Left ventricle myocardium superior (tissue), 1 donor: Measurements from ENCODE around the gene APOBEC3B. TPM values are rescaled to one million over a fixed set of nuclear protein-coding genes. Genes with fewer than 3 reads are reported as not detected.
"Not testable (repeated sequence)": the region's sequence is repeated elsewhere in the genome, so short reads cannot be mapped to it uniquely, and the experiment has no call there.

Experiments used
- ATAC-seq: fragments of 200-7000 bp; cut with Tn5 transposase; one replicate; pipeline ENCODE4 v1.9.1; 2020; ENCODE audit warnings: mild to moderate bottlenecking, moderate library complexity
- DNase-seq: peaks from one replicate; pipeline ENCODE4 v3.0.0-alpha.2; 2020
- intact Hi-C: fragments of 100-400 bp; cut with micrococcal nuclease; formaldehyde crosslinking; loops from one replicate; pipeline ENCODE4 v1.11.0; 2022
- total RNA-seq: library from RNA; stranded (reverse); fragmentation: NEBNext Ultra II Directional; extraction: Animal tissue kit (Norgen Biotek cat#: 25700); gene quantifications from one replicate; pipeline ENCODE4 v1.2.1, GENCODE V29; 2021
- donor health status: DM: no; HTN: yes; CAD: no; lungs with severe emphysema.

Gene APOBEC3B
- total RNA-seq, 1 donor from 2014 or later = 0.55 TPM

GRCh38 chr22:38949889-38950405, 32.2 kb upstream of the APOBEC3B start:
- intact Hi-C loops = no loop called here
- no peak for DNase-seq
- no peak for ATAC-seq

GRCh38 chr22:38950527-38951295, 31.4 kb upstream of the APOBEC3B start:
- intact Hi-C loops = no loop called here
- ATAC-seq = no peak
- no peak for DNase-seq

DNA sequence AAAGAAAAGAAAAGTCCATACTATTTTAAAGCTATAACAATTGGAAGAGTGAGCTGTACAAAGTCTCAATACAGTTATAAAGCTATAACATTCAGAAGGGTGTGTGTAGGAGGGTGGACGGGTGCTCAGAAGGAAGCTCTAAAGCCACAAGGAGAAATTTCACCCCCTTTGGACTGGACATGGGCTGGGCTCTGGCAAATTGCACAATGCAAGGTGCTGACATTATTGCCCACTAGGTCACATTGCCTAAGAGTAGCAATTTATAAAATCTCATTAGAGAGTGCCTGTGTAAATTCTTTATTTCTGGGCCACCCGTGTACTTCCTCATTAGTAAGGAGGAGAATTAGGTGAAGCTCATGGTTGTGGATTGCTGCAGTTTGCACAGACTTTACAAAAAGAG, 30.4 kb upstream of the APOBEC3B start:
- ATAC-seq (no peak), DNase-seq (no peak)
- intact Hi-C loops = no loop called here

DNA sequence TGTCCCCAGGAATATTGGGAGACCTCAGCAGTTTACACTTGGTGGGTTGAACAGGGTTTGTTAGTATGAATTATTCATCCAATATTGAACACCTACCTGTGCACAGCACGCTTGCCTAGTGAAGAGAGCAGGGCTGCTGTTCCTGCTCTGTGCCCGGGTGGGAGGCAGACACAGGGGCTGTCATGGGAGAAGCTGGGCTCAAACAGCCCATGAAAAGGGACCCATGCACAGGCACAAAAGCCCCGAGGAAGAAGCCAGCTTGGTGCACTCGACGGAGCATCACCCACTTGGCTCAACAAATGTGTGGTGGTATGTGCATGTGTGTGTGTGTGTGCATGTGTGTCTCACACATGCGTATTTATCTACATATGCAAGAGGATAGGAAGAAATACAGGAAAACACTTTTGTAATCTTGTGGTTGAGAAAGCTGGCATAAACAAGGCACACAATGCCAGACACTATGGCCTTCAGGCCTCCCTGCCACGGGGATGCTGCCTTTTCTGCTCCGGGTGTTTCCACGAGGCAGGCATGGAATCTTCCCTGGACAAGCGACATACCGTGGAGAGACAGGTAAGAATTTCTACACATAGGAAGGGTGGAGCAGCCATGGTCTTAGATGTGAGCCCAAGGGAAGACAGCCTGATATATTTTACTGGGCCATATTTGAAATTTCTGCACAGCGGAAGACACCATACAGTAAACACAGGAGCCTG, 29.7 kb upstream of the APOBEC3B start:
- DNase-seq = no peak
- intact Hi-C loops = no loop called here
- no peak for ATAC-seq

GRCh38 chr22:38953091-38953490, 29.1 kb upstream of the APOBEC3B start:
- DNase-seq (no peak), ATAC-seq (no peak)
- intact Hi-C loops = no loop called here

- DNase-seq (no peak), ATAC-seq (no peak)
- intact Hi-C loops = no loop called here
These were observed 28.4 kb upstream of the APOBEC3B start for GRCh38 chr22:38953577-38954413.

- ATAC-seq = no peak
- no peak for DNase-seq
- intact Hi-C loops = no loop called here
These were observed 27.6 kb upstream of the APOBEC3B start for GRCh38 chr22:38954414-38955043.

GRCh38 chr22:38955250-38955905, 26.8 kb upstream of the APOBEC3B start:
- no peak for ATAC-seq
- DNase-seq = no peak
- intact Hi-C loops = no loop called here

DNA sequence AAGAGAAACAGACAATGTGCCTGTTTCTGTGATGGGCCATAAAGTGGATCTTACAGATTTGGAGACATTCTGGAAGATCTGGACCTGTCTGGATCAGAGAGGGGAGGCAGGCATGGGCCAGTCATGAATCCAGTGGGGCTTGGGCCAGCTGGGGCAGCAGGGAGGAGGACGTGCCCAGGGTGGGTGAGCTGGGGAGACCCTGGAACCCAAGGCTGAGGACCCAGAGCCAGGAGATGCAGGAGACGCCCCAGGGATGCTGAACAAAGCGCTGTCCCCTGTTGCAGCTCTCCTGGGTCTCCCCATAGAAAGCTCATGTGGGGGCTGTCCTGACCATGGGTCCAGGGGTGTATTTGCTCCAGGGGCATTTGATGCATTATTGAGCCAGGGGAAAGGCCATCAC, 26.2 kb upstream of the APOBEC3B start:
- DNase-seq = no peak
- intact Hi-C loops = no loop called here
- no peak for ATAC-seq

- DNase-seq = no peak
- ATAC-seq = no peak
- intact Hi-C loops = no loop called here
These were observed 25.6 kb upstream of the APOBEC3B start for GRCh38 chr22:38956551-38956950.

DNA sequence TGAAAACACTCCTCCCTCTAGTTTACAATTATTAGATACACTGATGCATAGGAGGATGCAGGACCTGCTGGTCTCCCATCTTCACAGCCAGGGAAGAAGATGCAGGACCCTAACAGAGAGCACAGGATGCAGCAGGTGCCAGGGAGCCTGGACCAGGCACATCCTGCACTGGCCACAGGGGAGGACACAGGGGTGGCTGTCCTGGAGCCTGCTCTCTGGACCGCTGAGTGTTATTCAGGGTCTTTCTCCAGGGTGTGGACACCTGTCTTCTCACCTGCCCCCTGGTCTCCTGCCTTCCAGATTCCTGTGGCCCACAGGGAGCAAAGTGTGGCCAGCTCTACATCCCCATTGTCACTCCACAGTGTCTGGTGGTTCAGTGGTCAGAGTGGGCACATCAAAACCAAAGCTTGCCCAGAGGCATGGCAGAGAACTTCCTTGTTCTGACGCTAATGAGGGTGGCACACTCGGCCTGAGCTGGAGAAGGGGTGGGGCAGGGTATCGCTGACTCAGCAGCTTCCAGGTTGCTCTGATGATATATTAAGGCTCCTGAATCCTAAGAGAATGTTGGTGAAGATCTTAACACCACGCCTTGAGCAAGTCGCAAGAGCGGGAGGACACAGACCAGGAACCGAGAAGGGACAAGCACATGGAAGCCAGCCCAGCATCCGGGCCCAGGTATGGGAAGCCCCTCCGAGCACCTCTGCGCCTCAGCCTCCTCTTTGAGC, 24.9 kb upstream of the APOBEC3B start, which contains the start of gene APOBEC3A:
Gene APOBEC3A, plus strand, starts transcription at position 564 of the 725 bp plus-strand sequence. Its CDS starts 83 bp downstream, at position 647.
- intact Hi-C loops = no loop called here
- DNase-seq (peak; percentile 48), ATAC-seq (peak; percentile 31)

- ATAC-seq (no peak), DNase-seq (no peak)
- intact Hi-C loops = no loop called here
These were observed 24.1 kb upstream of the APOBEC3B start for GRCh38 chr22:38957808-38958650.

GRCh38 chr22:38958651-38958943, 23.6 kb upstream of the APOBEC3B start:
- ATAC-seq, intact Hi-C loops, DNase-seq: not testable (repeated sequence)

- intact Hi-C loops = no loop called here
- ATAC-seq (no peak), DNase-seq (no peak)
These were observed 22.6 kb upstream of the APOBEC3B start for GRCh38 chr22:38959590-38959989.

DNA sequence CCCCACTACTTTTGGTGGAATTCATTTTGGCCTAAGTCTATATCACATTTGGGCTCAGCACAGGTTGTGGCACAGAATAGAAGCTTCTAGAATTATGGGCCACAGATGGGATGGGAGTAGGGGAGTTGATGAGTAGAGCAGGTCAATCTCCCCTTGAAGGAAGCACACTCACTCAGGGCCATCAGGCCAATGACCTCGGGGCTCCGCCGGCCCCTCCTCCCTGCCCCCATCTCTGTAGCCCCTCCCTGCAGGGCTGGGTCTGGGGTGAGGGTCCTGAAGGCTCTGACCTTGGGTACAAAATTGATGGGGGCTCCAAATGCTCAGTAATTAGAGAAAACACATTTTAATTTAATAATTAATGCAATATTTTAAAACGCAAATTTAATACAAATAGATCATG, 21.5 kb upstream of the APOBEC3B start:
- DNase-seq, ATAC-seq, intact Hi-C loops: not testable (repeated sequence)

DNA sequence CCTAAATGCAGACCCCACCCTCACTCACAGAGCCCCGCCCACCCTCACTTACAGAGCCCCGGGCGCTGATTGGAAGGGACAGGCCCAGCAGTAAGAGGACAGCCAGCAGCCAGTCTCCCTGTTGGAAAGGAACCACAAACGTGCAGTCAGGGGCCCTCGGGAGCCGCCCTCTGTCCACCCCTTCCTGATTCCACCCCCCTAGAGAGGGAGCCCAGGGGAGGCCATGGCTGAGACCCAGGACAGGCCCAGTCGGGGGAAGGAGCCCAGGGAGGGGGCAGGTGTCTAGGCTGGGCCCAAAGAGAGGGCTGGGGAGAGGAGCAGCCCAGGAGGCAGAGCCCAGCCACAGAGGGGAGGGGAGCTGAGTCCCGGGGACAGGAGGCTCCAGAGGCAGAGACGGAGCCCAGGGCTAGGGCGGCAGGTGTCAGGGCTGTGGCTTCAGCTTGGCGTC, 18.8 kb upstream of the APOBEC3B start:
- ATAC-seq = peak; percentile 58
- intact Hi-C loops, DNase-seq: not testable (repeated sequence)

DNA sequence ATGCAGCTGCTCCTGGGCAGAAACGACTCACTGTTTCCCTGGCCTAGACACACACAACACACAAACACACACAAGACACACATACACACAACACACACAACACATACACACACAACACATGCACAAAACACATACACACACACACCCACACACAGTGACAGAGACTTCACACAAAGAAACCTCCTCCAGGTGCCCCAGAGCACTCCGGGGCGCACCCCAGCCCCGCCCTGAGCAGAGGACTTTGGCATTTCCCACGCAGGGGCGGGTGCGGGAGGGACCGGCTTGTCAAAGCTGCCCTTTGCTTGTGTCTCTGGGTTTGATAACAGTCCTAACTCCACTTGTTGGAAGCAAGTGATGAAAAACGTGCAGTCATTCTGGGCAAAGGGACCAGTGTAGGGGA, 18.3 kb upstream of the APOBEC3B start:
- no peak for ATAC-seq
- intact Hi-C loops = no loop called here
- no peak for DNase-seq
